NCI-H2107 treated with DMSO at 0.1 percent for 48 hours (cell line): ENCODE data around the gene SYNGR1.
"Not testable (repeated sequence)": the region's sequence is repeated elsewhere in the genome, so short reads cannot be mapped to it uniquely, and the experiment has no call there.

Source experiments
- DNase-seq: peaks from one replicate; lab custom pipeline; 2025; ENCODE audit not compliant: unreplicated experiment; lab: John Stamatoyannopoulos, UW

Gene SYNGR1

GRCh38 chr22:39405346-39406085, 55.7 kb downstream of the SYNGR1 start:
- no peak for DNase-seq

GRCh38 chr22:39408173-39408572, 58.4 kb downstream of the SYNGR1 start:
- DNase-seq = no peak

- no peak for DNase-seq
These were observed 59.0 kb downstream of the SYNGR1 start for GRCh38 chr22:39408807-39409206.

- no peak for DNase-seq
These were observed 59.8 kb downstream of the SYNGR1 start for GRCh38 chr22:39409516-39410029.

- no peak for DNase-seq
These were observed 60.5 kb downstream of the SYNGR1 start for GRCh38 chr22:39410264-39410663.

- DNase-seq = not testable (repeated sequence)
These were observed 62.1 kb downstream of the SYNGR1 start for GRCh38 chr22:39411828-39412365.

- DNase-seq = not testable (repeated sequence)
These were observed 63.4 kb downstream of the SYNGR1 start for GRCh38 chr22:39413204-39413603.

GRCh38 chr22:39414377-39414776, 64.6 kb downstream of the SYNGR1 start:
- no peak for DNase-seq

- no peak for DNase-seq
These were observed 65.1 kb downstream of the SYNGR1 start for GRCh38 chr22:39414886-39415285.

GRCh38 chr22:39415506-39415905, 65.7 kb downstream of the SYNGR1 start:
- DNase-seq = no peak

- no peak for DNase-seq
These were observed 66.5 kb downstream of the SYNGR1 start for GRCh38 chr22:39416319-39416718.

- no peak for DNase-seq
These were observed 67.8 kb downstream of the SYNGR1 start for GRCh38 chr22:39417641-39418040.

- no peak for DNase-seq
These were observed 68.9 kb downstream of the SYNGR1 start for GRCh38 chr22:39418696-39419095.

- no peak for DNase-seq
These were observed 69.3 kb downstream of the SYNGR1 start for GRCh38 chr22:39419096-39419495.

- no peak for DNase-seq
These were observed 70.1 kb downstream of the SYNGR1 start for GRCh38 chr22:39419911-39420310.

GRCh38 chr22:39421691-39422090, 71.9 kb downstream of the SYNGR1 start:
- no peak for DNase-seq

GRCh38 chr22:39422101-39422500, 72.3 kb downstream of the SYNGR1 start:
- DNase-seq = no peak

- no peak for DNase-seq
These were observed 72.9 kb downstream of the SYNGR1 start for GRCh38 chr22:39422721-39423120.

- DNase-seq = no peak
These were observed 74.2 kb downstream of the SYNGR1 start for GRCh38 chr22:39423976-39424375.

- no peak for DNase-seq
These were observed 76.7 kb downstream of the SYNGR1 start for GRCh38 chr22:39426380-39427043.

- DNase-seq = no peak
These were observed 78.2 kb downstream of the SYNGR1 start for GRCh38 chr22:39427751-39428596.
